Muscle layer of duodenum (tissue), 2 donors: ENCODE data around the gene FGFR2.

ENCODE experiments used
- H3K27ac ChIP-seq: one replicate; pipeline ENCODE4 v1.7.0; 2013; ENCODE audit warnings: mild to moderate bottlenecking, low read length
- H3K27me3 ChIP-seq: one replicate; pipeline ENCODE4 v1.7.0; 2013; ENCODE audit warnings: low read depth, mild to moderate bottlenecking, control low read depth, low read length
- H3K36me3 ChIP-seq, 2 donors: one replicate each; pipeline ENCODE4 v1.7.0; 2013; ENCODE audit warnings: low read length in 2 of 2, control low read depth in 1 of 2, mild to moderate bottlenecking in 1 of 2; ENCODE audit not compliant: insufficient read depth in 2 of 2, control insufficient read depth in 1 of 2
- H3K4me1 ChIP-seq, 2 donors: one replicate each; pipeline ENCODE4 v1.7.0; 2013; ENCODE audit warnings: low read length in 2 of 2, mild to moderate bottlenecking in 2 of 2, control low read depth in 1 of 2, moderate library complexity in 1 of 2; ENCODE audit not compliant: insufficient read depth in 2 of 2, control insufficient read depth in 1 of 2
- H3K4me3 ChIP-seq, 2 donors: one replicate each; pipeline ENCODE4 v1.7.0; 2013; ENCODE audit warnings: low read length in 2 of 2, low read depth in 1 of 2, mild to moderate bottlenecking in 1 of 2
- H3K9me3 ChIP-seq, 2 donors: one replicate each; pipeline ENCODE4 v1.7.0; 2013; ENCODE audit warnings: low read length in 2 of 2, control low read depth in 1 of 2, mild to moderate bottlenecking in 1 of 2; ENCODE audit not compliant: control insufficient read depth in 1 of 2
- donor health status: healthy.

Gene FGFR2

DNA sequence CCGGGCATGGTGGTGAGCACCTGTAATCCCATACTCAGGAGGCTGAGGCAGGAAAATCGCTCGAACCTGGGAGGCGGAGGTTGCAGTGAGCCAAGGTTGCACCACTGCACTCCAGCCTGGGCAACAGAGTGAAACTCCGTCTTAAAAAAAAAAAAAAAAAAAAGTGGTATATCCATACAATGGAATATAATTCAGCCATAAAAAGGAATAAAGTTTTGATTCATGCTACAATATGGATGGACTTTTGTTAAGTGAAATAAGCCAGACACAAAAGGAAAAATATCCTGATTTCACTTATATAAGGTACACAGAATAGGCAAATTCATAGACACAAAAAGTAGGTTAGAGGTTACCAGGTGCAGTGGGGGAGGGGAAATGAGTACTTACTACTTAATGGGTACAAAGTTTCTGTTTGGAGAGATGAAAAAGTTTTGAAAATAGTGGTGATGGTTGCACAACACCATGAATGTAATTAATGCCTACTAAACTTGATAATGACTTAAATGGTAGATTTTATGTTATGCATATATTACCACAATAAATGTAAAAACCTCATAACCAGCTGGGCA, 53.9 kb downstream of the FGFR2 start:
- Histone ChIP-seq H3K4me1 (no peaks in the 10 kb centered on the region), H3K9me3 (no peaks in the 10 kb centered on the region), H3K4me3 (no peak overlapping the region), H3K27me3 (no peaks in the 10 kb centered on the region), H3K27ac (no peak overlapping the region), H3K36me3 (peaks cover 2 to 3% of the 10 kb centered on the region in 2 donors)

DNA sequence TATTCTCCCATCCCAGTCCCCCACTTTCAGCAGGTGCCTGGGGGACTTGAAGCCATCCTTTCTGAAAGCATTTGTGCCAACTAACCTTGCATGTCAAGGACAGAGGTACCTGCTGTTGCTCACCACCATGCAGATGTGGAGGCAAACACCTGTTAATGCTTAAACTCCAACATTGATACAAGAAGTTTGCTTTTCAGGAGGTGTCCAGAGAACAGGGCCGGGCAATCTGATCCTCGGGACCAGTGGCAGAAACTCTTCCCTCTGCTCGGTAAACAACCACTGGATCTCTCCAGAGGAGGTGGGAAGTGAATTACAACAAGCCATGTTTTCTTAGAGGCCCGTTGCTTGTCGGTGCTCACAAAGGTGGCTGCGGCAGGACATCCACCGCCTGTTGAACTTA, 54.7 kb downstream of the FGFR2 start:
- no peaks in the 10 kb centered on the region for H3K36me3 ChIP-seq
- no peaks in the 10 kb centered on the region for H3K27me3 ChIP-seq
- no peaks in the 10 kb centered on the region for H3K4me1 ChIP-seq
- no peak overlapping the region for H3K4me3 ChIP-seq
- H3K27ac ChIP-seq, result no peak overlapping the region
- H3K9me3 ChIP-seq, result no peaks in the 10 kb centered on the region

GRCh38 chr10:121541450-121542120, 56.7 kb downstream of the FGFR2 start:
- no peaks in the 10 kb centered on the region for H3K9me3 ChIP-seq
- H3K4me3 ChIP-seq, result no peak overlapping the region
- H3K27ac ChIP-seq, result no peak overlapping the region
- H3K36me3 ChIP-seq, result peaks cover 4% of the 10 kb centered on the region in 2 donors
- H3K4me1 ChIP-seq, result no peaks in the 10 kb centered on the region
- H3K27me3 ChIP-seq, result no peaks in the 10 kb centered on the region

DNA sequence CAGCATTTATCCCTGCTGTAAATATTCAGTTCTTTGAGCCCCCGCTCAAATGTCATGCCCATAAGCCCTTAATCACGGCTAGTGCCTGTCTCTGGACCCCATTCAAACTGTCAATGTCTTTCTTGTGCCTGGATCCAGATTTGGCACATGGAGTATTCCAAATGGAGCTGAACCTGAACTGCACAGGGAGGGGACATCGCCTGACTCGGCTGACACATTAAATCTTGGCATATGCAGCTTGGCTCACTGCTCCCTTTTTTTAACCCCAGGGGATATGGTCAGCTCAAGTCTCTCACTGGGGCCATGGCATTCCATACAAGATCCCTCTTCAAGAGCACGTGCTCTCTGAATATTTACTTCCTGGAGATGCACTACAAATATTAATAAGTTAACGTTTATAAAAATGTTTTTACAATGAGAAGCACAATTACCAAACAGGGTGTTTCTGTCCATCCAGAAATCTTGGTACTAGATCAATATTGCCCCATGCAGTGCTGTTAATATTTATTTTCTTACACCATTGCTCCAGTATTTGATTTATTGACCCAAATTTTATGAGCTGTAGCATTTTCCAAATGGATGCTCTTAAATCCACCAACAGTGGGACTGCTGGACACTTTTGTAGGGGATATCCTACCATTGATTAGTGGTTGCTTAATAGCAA, 57.4 kb downstream of the FGFR2 start:
- Histone ChIP-seq H3K4me1 (peaks cover 0 to 2% of the 10 kb centered on the region in 2 donors), H3K9me3 (no peaks in the 10 kb centered on the region), H3K27ac (no peak overlapping the region), H3K27me3 (no peaks in the 10 kb centered on the region), H3K4me3 (no peak overlapping the region), H3K36me3 (peaks cover 4% of the 10 kb centered on the region in 2 donors)

- Histone ChIP-seq H3K9me3 (no peaks in the 10 kb centered on the region), H3K27ac (no peak overlapping the region), H3K4me1 (peaks cover 0 to 8% of the 10 kb centered on the region in 2 donors), H3K36me3 (peaks cover 4% of the 10 kb centered on the region in 2 donors), H3K27me3 (no peaks in the 10 kb centered on the region), H3K4me3 (no peak overlapping the region)
Measured at GRCh38 chr10:121539786-121540185, 58.5 kb downstream of the FGFR2 start.

DNA sequence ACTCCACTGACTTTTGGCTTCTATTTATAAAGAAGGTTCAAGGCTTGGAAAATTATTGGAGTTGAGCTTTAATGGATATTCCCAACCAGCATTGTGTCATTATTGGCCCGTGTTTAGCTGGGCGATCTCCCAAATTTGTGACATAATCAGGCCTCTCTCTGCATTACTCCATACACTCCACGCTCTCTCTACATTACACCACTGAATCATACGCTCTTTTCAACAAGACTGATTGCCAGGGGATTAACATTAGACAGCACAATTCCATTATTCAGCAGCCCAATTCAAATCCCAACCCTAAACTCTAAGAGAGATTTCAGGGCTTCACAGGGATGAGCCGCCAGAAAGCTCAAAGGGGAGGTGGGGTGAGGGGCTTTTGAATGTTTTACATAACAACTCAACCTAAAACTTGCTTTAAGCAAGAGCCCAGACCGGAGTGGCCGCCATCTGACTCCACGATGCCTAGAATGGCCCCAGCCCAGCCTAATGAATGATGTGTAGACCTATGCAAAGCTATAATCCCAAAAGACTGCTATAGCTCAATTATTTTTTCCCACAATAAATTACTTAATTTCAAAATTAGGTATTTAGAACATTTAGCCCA, 61.8 kb downstream of the FGFR2 start:
- H3K27me3 ChIP-seq, result no peaks in the 10 kb centered on the region
- no peak overlapping the region for H3K4me3 ChIP-seq
- peaks cover 4% of the 10 kb centered on the region in 2 donors for H3K36me3 ChIP-seq
- no peak overlapping the region for H3K27ac ChIP-seq
- H3K9me3 ChIP-seq, result no peaks in the 10 kb centered on the region
- peaks cover 0 to 8% of the 10 kb centered on the region in 2 donors for H3K4me1 ChIP-seq

GRCh38 chr10:121535381-121535780, 62.9 kb downstream of the FGFR2 start:
- Histone ChIP-seq H3K27ac (no peak overlapping the region), H3K27me3 (no peaks in the 10 kb centered on the region), H3K9me3 (no peaks in the 10 kb centered on the region), H3K36me3 (peaks cover 4% of the 10 kb centered on the region in 2 donors), H3K4me3 (no peak overlapping the region), H3K4me1 (peaks cover 0 to 8% of the 10 kb centered on the region in 2 donors)

- Histone ChIP-seq H3K9me3 (no peaks in the 10 kb centered on the region), H3K27ac (no peak overlapping the region), H3K4me1 (peaks cover 0 to 8% of the 10 kb centered on the region in 2 donors), H3K36me3 (peaks cover 0 to 1% of the 10 kb centered on the region in 2 donors), H3K27me3 (no peaks in the 10 kb centered on the region), H3K4me3 (no peak overlapping the region)
Measured at GRCh38 chr10:121532292-121532864, 65.9 kb downstream of the FGFR2 start.

DNA sequence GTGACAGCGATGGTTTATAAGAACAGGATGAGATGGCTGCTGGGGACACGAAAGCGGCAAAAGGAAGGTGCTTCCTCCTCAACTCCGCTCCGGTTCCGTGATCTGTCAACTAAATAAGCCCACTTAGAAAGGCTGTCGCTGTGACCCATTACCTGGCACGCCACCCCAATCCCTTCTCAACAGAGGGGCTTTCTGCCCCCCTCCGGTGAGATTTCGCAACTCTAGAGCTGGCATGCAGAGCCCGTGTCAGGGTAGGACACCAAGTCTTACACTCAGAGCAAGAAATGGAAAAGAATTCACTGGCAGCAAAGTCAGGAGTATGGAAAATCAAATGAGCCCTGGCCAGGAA, 66.4 kb downstream of the FGFR2 start:
- Histone ChIP-seq H3K27ac (no peak overlapping the region), H3K4me1 (peaks cover 0 to 8% of the 10 kb centered on the region in 2 donors), H3K27me3 (no peaks in the 10 kb centered on the region), H3K36me3 (no peaks in the 10 kb centered on the region), H3K9me3 (no peaks in the 10 kb centered on the region), H3K4me3 (no peak overlapping the region)

- peaks cover 0 to 8% of the 10 kb centered on the region in 2 donors for H3K4me1 ChIP-seq
- H3K27ac ChIP-seq, result no peak overlapping the region
- no peak overlapping the region for H3K4me3 ChIP-seq
- no peaks in the 10 kb centered on the region for H3K36me3 ChIP-seq
- no peaks in the 10 kb centered on the region for H3K9me3 ChIP-seq
- no peaks in the 10 kb centered on the region for H3K27me3 ChIP-seq
Measured at GRCh38 chr10:121531076-121531829, 67.0 kb downstream of the FGFR2 start.
